Stimulated activated CD8-positive, alpha-beta memory T cell treated with anti-CD3 and anti-CD28 coated beads, Interleukin-15, amount 100 ng/mL, for 4 hours (primary cell): ENCODE results near the gene ACCSL.

ENCODE experiments used
- DNase-seq, 2 donors: peaks; one replicate each; pipeline ENCODE4 v3.0.0-alpha.2; 2020; ENCODE audit warnings: low read depth in 2 of 2

The ACCSL gene

GRCh38 chr11:44058275-44058674 is 10.5 kb downstream of the ACCSL start:
- DNase-seq = no peak

- no peak for DNase-seq
These were observed 17.4 kb downstream of the ACCSL start for GRCh38 chr11:44065161-44065661.

GRCh38 chr11:44065841-44066731 is 18.3 kb downstream of the ACCSL start, which contains the start of gene ACCS:
Gene ACCS (plus strand): TSS chr11:44066270. CDS start chr11:44067628, 1,358 bp downstream.
- DNase-seq = peak; percentile 75 to 79

GRCh38 chr11:44066732-44067141 is 19.0 kb downstream of the ACCSL start:
- DNase-seq = no peak

GRCh38 chr11:44067266-44067665 is 19.5 kb downstream of the ACCSL start:
- DNase-seq = no peak

GRCh38 chr11:44068180-44068579 is 20.4 kb downstream of the ACCSL start:
- DNase-seq = no peak

- no peak for DNase-seq
These were observed 23.4 kb downstream of the ACCSL start for GRCh38 chr11:44071157-44071556.

GRCh38 chr11:44072757-44073658 is 25.2 kb downstream of the ACCSL start:
- no peak for DNase-seq

- no peak for DNase-seq
These were observed 31.0 kb downstream of the ACCSL start for GRCh38 chr11:44078794-44079193.

- no peak for DNase-seq
These were observed 31.6 kb downstream of the ACCSL start for GRCh38 chr11:44079376-44079775.

- no peak for DNase-seq
These were observed 33.2 kb downstream of the ACCSL start for GRCh38 chr11:44080951-44081350.

GRCh38 chr11:44082645-44083044 is 34.9 kb downstream of the ACCSL start:
- no peak for DNase-seq

GRCh38 chr11:44083433-44083832 is 35.7 kb downstream of the ACCSL start:
- DNase-seq = no peak

GRCh38 chr11:44083906-44084305 is 36.1 kb downstream of the ACCSL start:
- DNase-seq = no peak

GRCh38 chr11:44085330-44085729 is 37.5 kb downstream of the ACCSL start:
- DNase-seq = no peak

- DNase-seq = no peak
These were observed 40.6 kb downstream of the ACCSL start for GRCh38 chr11:44088377-44088776.

- DNase-seq = no peak
These were observed 41.1 kb downstream of the ACCSL start for GRCh38 chr11:44088871-44089270.

- no peak for DNase-seq
These were observed 42.8 kb downstream of the ACCSL start for GRCh38 chr11:44090539-44090938.

- DNase-seq = peak; percentile 22 to 60
These were observed 46.6 kb downstream of the ACCSL start for GRCh38 chr11:44094260-44094868.

- peak; percentile 66 to 74 for DNase-seq
These were observed 48.0 kb downstream of the ACCSL start, which contains the start of gene EXT2 for GRCh38 chr11:44095506-44096359. Gene EXT2 (plus strand): TSS chr11:44095678. CDS start chr11:44107713, 12,035 bp downstream.
